Midbrain (tissue), 1 donor: ENCODE data around the gene AKT1S1.

Experiments used
- DNase-seq: peaks from one replicate; lab custom pipeline; 2025; lab: John Stamatoyannopoulos, UW

AKT1S1 gene

DNA sequence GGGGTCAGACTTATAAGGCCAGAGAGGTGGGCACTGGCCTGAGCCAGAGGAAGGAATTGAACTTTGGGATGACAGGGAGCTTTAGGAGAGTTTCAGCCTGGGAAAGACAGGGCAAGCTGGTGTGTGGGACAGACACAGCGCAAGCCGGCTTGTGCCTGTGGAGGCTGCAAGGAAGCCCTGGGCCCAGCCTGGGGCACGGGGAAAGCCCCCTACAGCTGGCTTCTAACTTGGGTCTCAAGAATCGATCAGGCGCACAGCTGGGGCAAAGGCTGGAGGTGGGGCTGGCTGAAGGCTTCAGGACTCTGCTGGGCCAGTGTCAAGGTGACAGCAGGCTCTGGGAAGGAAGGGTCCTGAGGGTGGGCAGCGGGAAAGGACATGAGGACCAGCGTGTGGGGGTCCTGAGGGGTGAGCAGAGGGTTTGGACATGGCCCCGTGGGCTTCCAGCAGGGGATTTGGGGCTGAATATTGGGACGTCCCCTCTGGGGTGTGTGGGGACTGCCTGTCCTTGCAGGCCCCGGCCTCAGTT is 23.2 kb downstream of the AKT1S1 start:
- DNase-seq, result no peak

DNA sequence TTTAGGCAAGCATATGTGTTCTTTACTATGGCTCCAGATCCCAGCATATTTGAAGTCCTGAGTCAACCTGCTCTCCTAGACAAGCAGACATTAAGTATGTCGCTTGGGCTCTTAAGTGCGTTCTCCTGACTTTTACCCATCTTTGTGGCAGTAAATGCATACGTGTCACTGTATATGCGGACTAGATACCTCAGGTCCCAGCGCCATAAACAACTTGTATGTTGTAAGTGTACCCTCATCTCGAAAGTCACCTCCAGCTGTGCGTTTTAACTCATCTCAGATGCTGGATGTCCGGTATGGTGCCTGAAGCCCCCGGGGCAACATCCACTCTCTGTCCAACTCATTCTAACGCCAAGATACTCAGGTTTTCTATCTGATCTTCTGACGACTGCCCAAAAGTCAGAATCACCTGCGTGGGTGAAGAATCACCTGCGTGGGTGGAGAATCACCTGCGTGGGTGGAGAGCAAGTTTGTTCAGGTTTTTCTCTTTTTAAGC is 24.5 kb downstream of the AKT1S1 start:
- DNase-seq, result no peak

DNA sequence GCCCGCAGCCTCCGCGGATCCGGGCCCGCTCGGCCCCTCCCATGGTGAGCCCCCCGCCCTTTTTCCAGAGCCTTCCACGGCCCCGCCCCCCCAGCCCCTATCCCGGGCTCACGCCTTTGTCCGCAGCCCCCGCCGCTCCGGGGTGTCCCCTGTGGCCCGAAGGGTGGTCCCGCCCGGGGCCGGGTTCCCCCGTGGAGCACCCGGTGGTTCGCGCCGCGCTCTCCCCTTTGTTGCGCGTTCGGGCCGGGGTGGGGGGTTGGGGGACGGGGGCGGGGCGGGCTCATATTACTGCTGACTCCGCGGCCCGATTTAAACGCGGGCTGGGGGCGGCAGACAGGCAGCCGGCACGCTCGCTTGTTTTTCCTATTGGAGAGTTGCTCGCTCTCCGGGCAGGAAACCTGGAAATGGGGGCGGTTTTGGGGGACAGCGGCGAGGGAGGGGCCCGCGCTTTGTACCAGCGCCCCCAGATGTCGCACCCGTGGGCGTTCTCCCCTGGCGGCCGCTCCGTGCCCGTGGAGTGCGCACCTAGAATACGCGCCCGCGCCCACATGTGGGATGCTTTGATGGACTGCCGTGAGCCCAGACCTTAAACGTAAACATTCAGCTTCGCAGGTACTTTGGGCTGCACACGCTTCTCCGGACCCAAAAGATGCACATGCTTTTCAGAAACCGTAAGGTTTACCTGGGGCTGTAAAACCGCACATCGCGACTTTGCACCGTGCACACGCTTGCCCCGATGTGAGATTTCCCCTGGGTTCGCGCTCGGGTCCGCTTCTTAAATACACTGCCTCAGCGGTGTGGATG is 25.5 kb downstream of the AKT1S1 start:
- no peak for DNase-seq

DNA sequence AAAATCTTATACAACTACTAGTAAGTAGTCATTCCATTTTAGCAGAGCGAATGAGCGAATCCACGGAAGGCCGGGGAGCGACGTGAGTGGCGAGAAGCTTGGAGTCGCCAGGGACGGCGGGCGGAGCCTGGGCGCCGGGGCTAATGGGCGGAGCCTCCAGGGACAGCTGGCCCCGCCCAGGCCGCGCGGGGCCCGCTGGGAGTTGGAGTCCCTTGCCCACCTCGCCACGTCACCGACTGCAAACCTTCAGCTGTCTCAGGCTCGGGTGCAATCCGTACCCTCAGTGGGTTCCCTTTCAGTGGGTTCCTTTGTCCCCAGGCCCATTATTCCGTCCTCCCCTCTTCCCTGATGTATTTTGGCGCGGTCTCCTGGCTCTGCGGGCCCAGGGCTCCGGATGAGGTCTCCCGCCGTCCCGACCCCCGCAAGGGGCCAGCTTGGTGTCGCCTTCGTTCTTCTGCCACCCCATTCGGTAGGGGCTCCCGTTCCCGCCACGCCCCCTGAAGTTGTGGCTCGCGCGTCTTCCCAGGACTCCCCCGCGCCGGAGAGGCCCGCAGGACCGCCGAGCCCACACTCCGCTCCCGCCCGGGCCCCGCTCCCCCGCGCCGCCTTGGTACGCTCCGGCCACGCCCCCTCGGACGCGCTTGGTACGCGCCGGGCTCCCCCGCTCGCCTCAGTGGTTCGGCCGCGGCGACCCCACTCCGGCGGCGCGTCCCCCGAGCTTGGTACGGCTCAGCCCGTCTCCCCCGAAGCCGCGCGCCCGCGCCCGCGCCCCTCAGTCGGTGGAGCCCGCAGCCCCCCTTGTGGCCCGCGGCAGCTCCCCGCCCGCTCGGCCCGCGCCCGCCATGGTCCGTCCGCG is 26.4 kb downstream of the AKT1S1 start, which contains the start of gene PTOV1:
PTOV1 (plus strand) TSS at position 673 of the 856 bp plus-strand sequence.
- peak; percentile 95 for DNase-seq

DNA sequence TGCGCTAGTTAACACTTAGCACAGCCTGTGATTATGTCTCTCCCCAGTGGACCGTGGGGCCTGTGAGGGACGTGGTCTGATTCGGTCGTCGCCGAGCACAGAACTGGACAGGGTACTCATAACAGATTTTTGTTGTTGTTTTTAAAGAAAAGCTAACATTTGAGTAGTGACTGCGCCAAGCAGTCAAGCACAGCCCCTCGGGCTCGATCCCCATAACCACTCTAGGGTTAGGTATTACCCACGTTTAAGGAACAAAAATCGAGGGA is 27.0 kb downstream of the AKT1S1 start:
- DNase-seq, result no peak

DNA sequence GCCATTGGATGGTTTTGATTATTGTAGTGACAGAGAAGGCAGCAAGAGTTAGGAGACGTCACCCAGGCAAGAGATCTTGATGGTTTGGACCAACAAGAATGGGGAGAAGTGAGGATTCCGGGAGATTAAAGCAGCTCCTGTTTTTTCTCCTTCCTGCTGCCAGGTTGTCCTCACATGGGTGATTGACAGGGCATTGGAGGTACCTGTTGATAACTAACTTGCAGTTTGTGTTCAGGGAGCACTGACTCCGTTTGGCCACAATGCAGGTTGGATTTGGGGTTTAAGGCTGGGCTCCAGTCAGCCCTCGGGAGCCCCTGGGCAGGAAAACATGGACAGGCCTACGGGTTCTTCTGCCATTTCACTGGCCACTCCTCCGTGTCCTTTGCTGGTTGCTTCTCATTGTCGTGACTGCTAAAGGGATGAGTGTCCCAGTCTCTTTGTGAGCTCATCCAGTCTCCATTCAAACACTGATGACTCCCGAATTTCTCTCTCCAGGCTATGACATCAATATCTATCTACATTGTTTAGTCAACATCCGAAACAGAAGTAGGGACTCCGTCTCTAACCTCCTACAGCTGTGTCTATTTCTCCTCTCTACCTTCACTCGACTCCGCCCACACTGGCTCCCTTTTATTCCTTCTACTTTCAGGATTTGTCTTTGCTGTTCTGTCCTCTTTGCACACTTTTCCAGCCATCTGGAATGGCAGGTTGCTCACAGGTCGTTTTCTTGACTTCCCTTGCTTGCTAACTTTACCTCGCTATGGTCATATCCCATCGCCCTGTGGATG is 27.5 kb downstream of the AKT1S1 start:
- no peak for DNase-seq

DNA sequence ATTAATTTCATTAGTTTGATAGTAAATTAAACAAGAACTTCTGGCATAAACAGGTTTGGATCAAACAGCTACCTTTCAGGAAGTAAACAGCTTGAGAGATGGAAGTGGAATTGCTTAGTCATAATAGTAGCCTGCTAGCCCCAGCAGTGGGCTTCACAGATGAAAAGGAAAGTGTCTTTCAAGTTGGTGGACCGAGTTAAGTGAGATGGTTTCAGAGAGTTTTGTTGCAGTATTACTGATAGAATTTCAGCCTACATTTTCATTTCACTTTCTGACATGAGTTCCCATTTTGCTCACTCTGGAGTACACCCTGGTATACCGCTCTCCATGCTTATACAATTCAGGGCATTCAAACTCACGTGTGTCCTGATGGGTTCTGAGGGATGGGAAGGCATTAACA is 28.2 kb downstream of the AKT1S1 start:
- DNase-seq, result no peak

DNA sequence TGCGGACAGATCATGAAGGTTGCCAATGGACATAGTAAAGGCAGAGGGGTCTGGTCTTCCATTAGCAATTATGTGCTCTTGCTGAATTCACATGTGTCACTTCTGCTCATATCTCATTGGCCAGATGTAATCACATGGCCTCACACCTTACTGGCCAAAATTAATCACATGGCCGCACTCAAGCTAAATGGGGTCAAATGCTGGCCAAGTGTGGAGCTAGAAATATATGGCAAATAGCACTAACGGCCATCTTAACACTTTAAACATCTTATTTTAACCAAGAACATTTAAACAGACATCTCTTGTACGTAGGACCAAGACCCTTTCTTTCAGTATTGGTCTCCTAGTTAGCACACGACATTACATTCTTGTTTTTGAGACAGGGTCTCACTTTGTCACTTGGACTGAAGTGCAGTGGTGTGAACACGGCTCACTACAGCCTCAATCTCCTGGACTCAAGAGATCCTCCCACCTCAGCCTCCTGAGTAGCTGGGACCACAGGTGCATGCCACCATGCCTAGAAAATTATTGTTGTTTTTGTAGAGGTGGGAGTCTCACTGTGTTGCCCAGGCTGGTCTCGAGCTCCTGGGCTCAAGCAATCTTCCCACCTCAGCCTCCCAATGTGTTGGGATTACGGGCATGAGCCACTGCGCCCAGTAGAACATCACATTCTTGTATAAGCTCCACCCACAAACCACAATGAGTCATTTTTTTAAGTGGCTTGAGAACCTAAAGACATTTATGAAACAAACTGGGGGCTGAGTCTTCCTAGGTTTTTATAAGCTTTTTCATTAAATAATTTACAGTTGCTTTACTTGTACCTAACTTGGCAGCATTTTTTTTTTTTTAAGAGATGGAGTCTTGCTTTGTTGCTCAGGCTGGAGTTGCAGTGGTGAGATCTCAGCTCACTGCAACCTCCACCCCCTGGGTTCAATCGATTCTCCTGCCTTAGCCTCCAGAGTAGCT is 29.1 kb downstream of the AKT1S1 start:
- no peak for DNase-seq

DNA sequence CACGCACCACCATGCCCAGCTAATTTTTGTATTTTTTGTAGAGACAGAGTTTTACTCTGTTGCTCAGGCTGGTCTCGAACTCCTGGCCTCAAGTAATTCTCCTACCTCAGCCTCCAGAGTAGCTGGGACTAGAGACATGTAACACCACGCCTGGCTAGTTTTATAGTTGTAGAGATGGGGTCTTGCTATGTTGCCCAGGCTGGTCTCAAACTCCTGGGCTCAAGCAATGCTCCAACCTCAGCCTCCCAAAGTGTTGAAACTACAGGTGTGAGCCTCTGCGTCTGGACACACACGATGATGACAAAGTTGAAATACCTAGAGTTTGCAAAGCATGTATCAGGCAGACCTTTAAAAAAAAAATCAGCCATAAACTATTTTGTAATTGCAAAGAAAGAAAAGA is 30.7 kb downstream of the AKT1S1 start:
- no peak for DNase-seq

DNA sequence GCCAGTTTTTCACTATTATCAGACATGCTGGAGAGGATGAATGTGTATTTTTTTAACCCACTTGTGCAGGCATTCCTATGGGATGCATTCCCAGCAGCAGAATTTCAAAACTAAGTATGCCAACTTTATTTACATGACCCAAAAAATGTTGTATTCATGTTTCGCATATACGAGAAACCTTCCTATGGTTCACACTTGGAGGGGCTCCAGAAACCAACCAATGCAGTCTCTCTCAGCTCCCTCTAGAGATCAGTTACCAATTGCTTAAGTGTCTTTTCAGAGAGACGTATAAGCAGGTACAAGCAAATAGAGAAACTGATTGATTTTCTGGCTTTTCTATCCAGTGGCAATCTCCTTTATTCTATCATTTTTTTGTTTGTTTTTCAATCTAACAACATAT is 31.7 kb downstream of the AKT1S1 start:
- no peak for DNase-seq

DNA sequence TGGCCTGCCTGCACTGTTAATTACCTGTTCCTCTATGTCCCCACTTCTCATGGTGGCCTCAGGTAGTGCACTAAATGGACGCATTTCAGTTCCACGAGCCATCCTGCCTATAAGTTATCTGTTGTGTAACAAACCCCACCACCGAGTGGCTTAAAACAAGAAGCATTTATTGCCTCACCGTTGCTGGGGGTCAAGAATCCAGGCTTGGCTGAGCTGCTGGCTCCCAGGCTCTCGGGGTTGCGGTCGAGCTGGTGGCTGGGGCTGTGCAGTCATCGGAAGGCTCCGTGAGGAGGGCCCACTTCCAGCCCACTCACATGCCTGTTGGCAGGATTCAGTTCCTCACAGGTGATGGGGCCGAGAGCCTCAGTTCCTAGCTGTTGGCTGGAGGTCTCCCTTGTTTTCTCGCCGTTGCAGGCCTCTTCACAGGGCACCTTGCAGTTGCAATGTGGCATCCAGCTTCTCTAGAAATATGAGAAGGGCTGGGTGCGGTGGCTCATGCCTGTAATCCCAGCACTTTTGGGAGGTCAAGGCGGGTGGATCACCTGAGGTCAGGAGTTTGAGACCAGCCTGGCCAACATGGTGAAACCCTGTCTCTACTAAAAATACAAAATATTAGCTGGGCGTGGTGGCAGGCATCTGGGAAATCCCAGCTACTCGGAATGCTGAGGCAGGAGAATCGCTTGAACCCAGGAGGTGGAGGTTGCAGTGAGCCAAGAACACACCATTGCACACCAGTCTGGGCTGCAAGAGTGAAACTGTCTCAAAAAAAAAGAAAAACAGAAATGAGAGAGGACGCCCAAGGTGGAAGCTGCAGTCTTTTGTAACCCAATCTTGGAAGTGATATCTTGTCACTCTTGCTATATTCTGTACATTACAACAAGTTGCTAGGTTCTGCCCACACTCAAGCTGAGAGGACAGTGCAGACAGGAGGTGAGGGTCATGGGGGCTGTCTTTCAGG is 32.7 kb downstream of the AKT1S1 start:
- no peak for DNase-seq

DNA sequence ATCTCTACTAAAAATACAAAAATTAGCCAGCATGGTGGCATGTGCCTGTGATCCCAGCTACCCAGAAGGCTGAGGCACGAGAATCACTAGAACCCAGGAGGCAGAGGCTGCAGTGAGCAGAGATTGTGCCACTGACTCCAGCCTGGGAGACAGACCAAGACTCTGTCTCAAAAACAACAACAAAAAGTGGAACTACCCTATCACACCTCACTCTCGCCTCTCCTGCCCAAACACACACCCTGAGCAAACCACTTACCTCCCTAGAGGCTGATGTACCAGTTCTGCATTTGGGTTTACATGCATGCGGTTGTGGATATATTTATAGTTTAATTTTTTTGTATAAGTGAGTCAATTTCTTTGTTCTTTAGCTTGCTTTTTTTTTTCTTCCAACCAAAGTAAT is 33.9 kb downstream of the AKT1S1 start:
- no peak for DNase-seq

DNA sequence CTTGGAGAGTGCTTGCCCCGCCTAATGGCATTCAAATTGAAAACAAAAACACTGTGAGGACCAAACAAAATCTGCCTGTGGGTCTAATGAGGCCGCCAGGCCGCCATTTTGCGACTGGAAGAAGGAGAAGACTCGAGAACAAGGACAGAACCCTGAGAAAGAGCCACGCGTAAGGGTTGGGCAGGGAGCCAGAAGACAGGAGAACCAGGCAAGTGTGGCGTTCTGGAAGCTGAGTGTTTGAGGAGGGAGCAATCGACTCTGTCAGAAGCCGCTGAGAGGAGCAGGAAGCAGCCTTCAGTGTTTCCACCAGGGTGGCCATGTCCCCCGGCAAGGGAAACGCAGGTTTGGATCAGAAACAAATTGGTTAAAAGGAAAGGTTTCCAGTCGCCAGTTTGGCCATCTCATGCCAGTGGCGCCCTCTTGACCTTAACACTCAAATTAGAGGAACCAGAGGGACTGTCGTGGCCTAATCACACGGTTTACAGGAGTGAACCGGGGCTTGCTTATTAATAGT is 36.4 kb downstream of the AKT1S1 start:
- DNase-seq, result no peak

DNA sequence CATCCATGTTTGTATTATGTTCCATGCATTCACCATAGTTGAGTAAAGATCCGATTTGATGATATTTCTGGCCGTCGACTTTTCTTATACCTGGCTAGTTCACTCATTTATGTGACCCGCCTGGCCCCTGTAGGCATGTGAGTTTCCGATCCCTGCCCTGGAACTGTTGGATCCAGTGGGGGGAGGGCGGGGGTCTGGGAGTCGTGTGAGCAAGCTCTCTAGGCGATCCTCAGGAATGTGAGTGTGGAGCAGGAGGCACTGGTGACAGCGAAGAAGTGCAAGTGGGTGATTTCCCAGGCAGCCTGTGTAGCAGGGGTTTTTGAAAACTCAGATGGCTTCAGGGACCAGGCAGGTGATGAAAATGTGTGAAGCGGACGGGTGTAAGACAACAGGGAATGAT is 36.8 kb downstream of the AKT1S1 start:
- DNase-seq, result no peak

DNA sequence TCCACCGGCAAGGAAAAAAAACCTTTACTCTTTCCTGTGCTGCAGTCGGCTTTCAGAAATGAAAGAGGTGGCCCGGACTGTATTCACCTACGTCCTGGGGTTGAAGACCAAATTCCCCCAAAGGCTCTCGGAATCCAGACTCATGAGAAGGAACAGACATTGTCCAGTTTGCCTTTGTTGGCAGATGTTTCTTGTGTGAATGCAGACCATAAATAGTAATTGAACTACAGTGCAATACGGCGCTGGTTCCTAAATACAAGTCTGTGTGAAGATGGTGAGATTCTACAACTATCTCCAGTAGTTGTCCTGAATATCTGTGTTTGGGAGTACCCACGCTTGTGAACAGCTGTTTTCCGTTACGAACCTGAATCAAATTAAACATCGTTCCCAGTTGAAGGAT is 37.4 kb downstream of the AKT1S1 start:
- no peak for DNase-seq

DNA sequence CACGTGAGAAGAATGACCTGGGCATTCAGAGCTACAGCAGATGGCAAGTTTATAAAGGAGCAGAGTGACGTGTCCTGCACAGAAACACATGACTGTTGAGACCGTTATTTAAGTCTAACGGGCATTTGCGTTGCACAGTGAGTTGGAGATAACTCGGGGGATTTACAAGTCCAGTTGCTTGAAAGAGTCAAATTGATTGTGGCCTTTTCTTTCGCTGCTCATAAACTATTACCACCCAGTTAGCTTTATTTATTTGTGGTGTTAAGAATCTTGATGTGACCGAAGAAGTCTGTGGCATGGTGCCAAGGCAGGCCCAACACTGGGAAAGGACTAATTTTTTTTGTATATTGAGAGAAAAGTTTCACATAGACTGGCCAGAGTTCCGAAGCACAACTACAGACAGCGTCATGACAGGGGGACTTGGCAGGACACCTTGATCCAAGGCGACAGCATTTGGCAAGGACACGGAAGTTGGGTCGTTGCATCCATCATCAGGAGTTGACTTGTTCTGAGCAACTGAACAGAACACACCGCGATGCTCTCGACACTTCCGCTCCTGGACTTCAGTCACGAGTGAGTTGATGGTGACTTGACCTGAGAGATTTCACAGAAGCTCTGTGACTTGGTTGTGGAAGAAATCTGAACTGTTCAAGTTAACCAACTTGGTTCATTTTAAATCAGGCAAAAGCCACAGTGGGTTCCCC is 38.1 kb downstream of the AKT1S1 start:
- no peak for DNase-seq

DNA sequence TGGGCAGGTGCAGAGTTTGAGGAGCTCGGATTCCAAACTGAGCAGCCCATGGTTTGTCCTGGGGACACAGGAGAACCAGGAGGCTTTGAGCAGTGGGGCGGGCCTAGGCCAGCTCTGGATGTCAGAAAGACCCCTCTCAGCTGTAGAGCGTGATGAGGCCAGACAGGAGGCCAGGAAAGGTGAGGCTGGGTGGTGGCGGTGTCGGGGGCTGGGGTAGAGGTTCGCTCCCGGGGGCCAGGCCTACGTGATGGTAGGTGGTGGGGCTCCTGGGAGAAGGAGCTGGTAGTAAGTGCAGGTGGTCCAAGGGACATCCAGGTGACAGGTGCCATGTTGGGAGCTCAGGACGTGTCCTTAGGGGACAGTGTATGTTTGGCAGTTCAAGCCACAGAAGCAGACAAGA is 39.7 kb downstream of the AKT1S1 start:
- no peak for DNase-seq

DNA sequence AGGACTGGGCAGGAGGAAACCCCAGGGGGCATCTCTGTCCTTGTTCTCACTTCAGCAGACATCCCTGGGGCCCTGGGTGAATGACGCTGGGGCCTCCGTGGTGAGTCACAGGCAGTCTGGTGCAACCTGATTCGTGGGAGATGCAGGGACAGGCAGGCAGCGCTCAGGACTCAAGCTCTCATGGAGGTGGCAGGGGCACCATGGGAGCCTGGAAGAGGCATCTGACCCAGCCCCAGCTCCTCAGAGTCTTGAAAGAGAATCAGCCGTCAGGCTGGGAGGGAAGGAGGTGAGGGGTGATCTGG is 40.2 kb downstream of the AKT1S1 start:
- DNase-seq, result no peak
